ENCODE measurements around the gene DUSP7. TPM values are rescaled to one million over a fixed set of nuclear protein-coding genes. Genes with fewer than 3 reads are reported as not detected.

DUSP7 gene
- total RNA-seq, 4 donors from 2014 or later, result 2.2 to 8.2 (median 6.2) TPM

- Histone ChIP-seq H3K27me3 (no peaks in the 10 kb centered on the region), H3K36me3 (no peaks in the 10 kb centered on the region), H3K27ac (no peak overlapping the region), H3K4me3 (no peak overlapping the region), H3K9me3 (no peaks in the 10 kb centered on the region), H3K4me1 (peaks cover 0 to 12% (median 4%) of the 10 kb centered on the region in 4 donors)
- WGBS, 2 donors (ENCODE audit: low coverage in 1 of 2), result 97 to 100% methylated on average over 1 to 3 of the region's 3 CpGs
- DNase-seq, result no peak
- no peak for TF ChIP-seq POLR2A (IDR thresholded peaks at IDR 0.05)
- no peak for TF ChIP-seq EP300 (IDR thresholded peaks at IDR 0.05; ENCODE audit: low read depth)
- intact Hi-C loops (cut with DNase I; ENCODE audit: low total_unique reads), result no loop called here
- in situ Hi-C loops (cut with MboI; ENCODE audit: low pct_ligation_motif_present in 1 of 4, low pct_unique_long_range_greater_than_20kb in 1 of 4, low sequenced_read_pairs in 3 of 4), result no loop called here
These were observed 31.4 kb upstream of the DUSP7 start for GRCh38 chr3:52087731-52088130.

GRCh38 chr3:52086976-52087663, 30.7 kb upstream of the DUSP7 start:
- no peaks in the 10 kb centered on the region for H3K9me3 ChIP-seq
- no peak overlapping the region for H3K27ac ChIP-seq
- H3K4me3 ChIP-seq, result no peak overlapping the region
- H3K27me3 ChIP-seq, result no peaks in the 10 kb centered on the region
- intact Hi-C loops (cut with DNase I; ENCODE audit: low total_unique reads) (no loop called here), in situ Hi-C loops (cut with MboI; ENCODE audit: low pct_ligation_motif_present in 1 of 4, low pct_unique_long_range_greater_than_20kb in 1 of 4, low sequenced_read_pairs in 3 of 4) (no loop called here)
- DNase-seq, result no peak
- H3K4me1 ChIP-seq, result peaks cover 0 to 12% (median 4%) of the 10 kb centered on the region in 4 donors
- no peaks in the 10 kb centered on the region for H3K36me3 ChIP-seq
- TF ChIP-seq POLR2A (IDR thresholded peaks at IDR 0.05), result no peak
- TF ChIP-seq CTCF (IDR thresholded peaks at IDR 0.05), result no peak
- TF ChIP-seq EP300 (IDR thresholded peaks at IDR 0.05; ENCODE audit: low read depth), result no peak
- no peak for TF ChIP-seq POLR2AphosphoS5 (IDR thresholded peaks at IDR 0.05)
- 87 to 95% methylated on average over 5 to 8 of the region's 8 CpGs for WGBS, 2 donors (ENCODE audit: low coverage in 1 of 2)

- intact Hi-C loops (cut with DNase I; ENCODE audit: low total_unique reads), result no loop called here
- H3K36me3 ChIP-seq, result no peaks in the 10 kb centered on the region
- no peak for DNase-seq
- peaks cover 0 to 12% (median 4%) of the 10 kb centered on the region in 4 donors for H3K4me1 ChIP-seq
- 60 to 94% methylated on average over 1 to 6 of the region's 6 CpGs for WGBS, 2 donors (ENCODE audit: low coverage in 1 of 2)
- in situ Hi-C loops (cut with MboI; ENCODE audit: low pct_ligation_motif_present in 1 of 4, low pct_unique_long_range_greater_than_20kb in 1 of 4, low sequenced_read_pairs in 3 of 4), result no loop called here
- H3K27me3 ChIP-seq, result no peaks in the 10 kb centered on the region
- H3K4me3 ChIP-seq, result no peak overlapping the region
- H3K9me3 ChIP-seq, result no peaks in the 10 kb centered on the region
- H3K27ac ChIP-seq, result no peak overlapping the region
- TF ChIP-seq POLR2AphosphoS5 (IDR thresholded peaks at IDR 0.05), result no peak
- TF ChIP-seq CTCF (IDR thresholded peaks at IDR 0.05), result no peak
- TF ChIP-seq POLR2A (IDR thresholded peaks at IDR 0.05), result no peak
- TF ChIP-seq EP300 (IDR thresholded peaks at IDR 0.05; ENCODE audit: low read depth), result no peak
These were observed 30.1 kb upstream of the DUSP7 start for GRCh38 chr3:52086461-52086860.

- no peaks in the 10 kb centered on the region for H3K27me3 ChIP-seq
- DNase-seq, result no peak
- peaks cover 0 to 19% (median 4%) of the 10 kb centered on the region in 4 donors for H3K4me1 ChIP-seq
- in situ Hi-C loops (cut with MboI; ENCODE audit: low pct_ligation_motif_present in 1 of 4, low pct_unique_long_range_greater_than_20kb in 1 of 4, low sequenced_read_pairs in 3 of 4) (no loop called here), intact Hi-C loops (cut with DNase I; ENCODE audit: low total_unique reads) (no loop called here)
- 76% methylated on average over 10 of the region's 10 CpGs; no CpG with 5 or more reads in 1 of the 2 donors for WGBS, 2 donors (ENCODE audit: low coverage in 1 of 2)
- TF ChIP-seq POLR2AphosphoS5 (IDR thresholded peaks at IDR 0.05) (no peak), POLR2A (IDR thresholded peaks at IDR 0.05) (no peak), EP300 (IDR thresholded peaks at IDR 0.05; ENCODE audit: low read depth) (no peak), CTCF (IDR thresholded peaks at IDR 0.05) (no peak)
- no peaks in the 10 kb centered on the region for H3K9me3 ChIP-seq
- H3K36me3 ChIP-seq, result no peaks in the 10 kb centered on the region
- no peak overlapping the region for H3K27ac ChIP-seq
- no peak overlapping the region for H3K4me3 ChIP-seq
These were observed 29.4 kb upstream of the DUSP7 start for GRCh38 chr3:52085681-52086282.

Data from transverse colon (tissue), 4 donors.